ENCODE measurements around the gene ADAMTSL3.

DNA sequence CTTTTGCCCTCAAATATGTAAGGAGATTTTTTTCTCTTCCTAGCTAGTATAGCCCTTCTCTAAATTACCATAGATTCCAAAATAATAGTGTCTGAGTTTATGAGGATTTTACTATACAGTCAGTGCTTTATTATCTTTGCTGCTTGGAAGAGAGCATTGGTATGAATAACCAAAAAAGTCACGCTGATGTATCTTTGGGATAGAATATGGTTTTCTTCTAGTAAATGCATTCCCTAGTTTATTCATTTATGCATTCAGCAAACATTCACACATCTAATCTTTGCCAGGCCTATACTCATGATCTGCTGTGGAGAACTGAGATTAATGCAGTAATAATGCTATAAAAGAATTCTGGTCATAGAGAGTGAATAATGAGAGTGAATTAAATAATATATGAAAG, 356.3 kb downstream of the ADAMTSL3 start:
- no peak for TF ChIP-seq POLR2A (IDR thresholded peaks at IDR 0.05; ENCODE audit: low read length)
- TF ChIP-seq GATA1 (IDR thresholded peaks at IDR 0.05; ENCODE audit: low read depth, low read length), result no peak

All from erythroblast (primary cell).